Activated CD4-positive, alpha-beta memory T cell treated with anti-CD3 and anti-CD28 coated beads, Interleukin-2, amount 10 ng/mL, durations not matched to agents 7 days and 5 days (primary cell): ENCODE measurements around the gene TCERG1L. TPM values are rescaled to one million over a fixed set of nuclear protein-coding genes. Genes with fewer than 3 reads are reported as not detected.

ENCODE experiments used
- CTCF ChIA-PET: fragments of 350-600 bp; sonication (Branson Sonifier 250); formaldehyde crosslinking; loops from one replicate; lab custom pipeline; 2021; ENCODE audit warnings: antibody characterized with exemption, inconsistent platforms; lab: Charles Lee
- POLR2A ChIA-PET: fragments of 350-600 bp; sonication (Branson Sonifier 250); formaldehyde crosslinking; loops from one replicate; lab custom pipeline; 2021; ENCODE audit warnings: antibody characterized with exemption; lab: Charles Lee
- DNase-seq: peaks from one replicate; pipeline ENCODE4 v3.0.0-alpha.2; 2020
- H3K27ac Mint-ChIP-seq: one replicate; pipeline ENCODE4 v1.8.0; 2021; ENCODE audit warnings: mild to moderate bottlenecking, mixed read lengths
- H3K27me3 Mint-ChIP-seq: one replicate; pipeline ENCODE4 v1.8.0; 2021; ENCODE audit warnings: mixed read lengths
- H3K36me3 Mint-ChIP-seq: one replicate; pipeline ENCODE4 v1.8.0; 2021; ENCODE audit warnings: low read depth, mixed read lengths
- H3K4me1 Mint-ChIP-seq: one replicate; pipeline ENCODE4 v1.8.0; 2021; ENCODE audit warnings: mixed read lengths
- H3K4me3 Mint-ChIP-seq: one replicate; pipeline ENCODE4 v1.8.0; 2021; ENCODE audit warnings: mild to moderate bottlenecking, mixed read lengths
- H3K9me3 Mint-ChIP-seq: one replicate; pipeline ENCODE4 v1.8.0; 2021; ENCODE audit warnings: mixed read lengths
- total RNA-seq, 2 experiments: library from RNA; stranded (reverse); gene quantifications; one replicate each; pipeline ENCODE4 v1.2.3, GENCODE V29; 2021

The TCERG1L gene
- total RNA-seq, 2 experiments from 2014 or later: 0.08 TPM; not detected in 1

DNA sequence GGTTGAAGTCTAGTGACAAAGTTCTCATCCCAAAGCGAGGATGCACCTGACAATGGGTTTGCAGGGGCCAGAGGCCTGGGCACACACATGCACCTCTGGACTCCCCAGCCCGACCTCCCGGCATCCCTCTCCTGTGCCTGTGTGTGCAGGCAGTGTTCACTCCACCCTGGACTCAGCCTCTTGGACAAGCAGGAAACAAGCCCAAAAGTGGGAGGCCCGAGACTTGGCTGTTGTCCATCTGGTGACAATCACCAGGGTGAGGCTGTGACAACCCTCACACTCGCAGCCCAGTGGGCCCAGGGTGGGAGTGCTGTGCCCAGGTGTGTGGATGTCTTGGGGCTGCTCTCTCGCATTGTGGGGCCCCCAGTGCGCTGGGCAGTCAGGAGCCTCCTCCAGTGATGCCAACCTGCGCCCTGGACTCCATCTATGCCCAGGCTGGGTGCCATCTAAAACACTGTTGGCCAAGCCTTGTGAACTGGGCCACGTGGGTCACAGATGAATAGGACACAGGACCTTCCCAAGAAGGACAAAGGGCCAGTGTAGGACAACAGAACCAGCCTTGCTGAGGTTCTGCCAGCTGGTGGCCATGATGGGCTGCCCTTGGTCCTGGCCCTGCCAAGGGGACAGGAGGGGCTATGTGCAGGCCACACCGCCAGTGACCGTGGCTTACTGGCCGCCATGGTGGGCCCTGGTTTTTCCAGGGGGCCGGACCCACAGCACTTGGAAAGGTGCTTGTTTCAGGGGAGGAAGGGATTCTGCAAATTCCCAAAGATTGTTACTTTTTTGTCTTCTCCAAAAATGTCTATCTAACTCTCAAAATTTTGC, 144.3 kb downstream of the TCERG1L start:
- no peaks in the 10 kb centered on the region for H3K27me3 Mint-ChIP-seq
- DNase-seq: no peak
- H3K27ac Mint-ChIP-seq: no peak overlapping the region
- ChIA-PET CTCF (no interaction called here), POLR2A (no interaction called here)
- no peaks in the 10 kb centered on the region for H3K36me3 Mint-ChIP-seq
- no peak overlapping the region for H3K4me3 Mint-ChIP-seq
- no peaks in the 10 kb centered on the region for H3K4me1 Mint-ChIP-seq
- peaks cover 3% of the 10 kb centered on the region for H3K9me3 Mint-ChIP-seq

DNA sequence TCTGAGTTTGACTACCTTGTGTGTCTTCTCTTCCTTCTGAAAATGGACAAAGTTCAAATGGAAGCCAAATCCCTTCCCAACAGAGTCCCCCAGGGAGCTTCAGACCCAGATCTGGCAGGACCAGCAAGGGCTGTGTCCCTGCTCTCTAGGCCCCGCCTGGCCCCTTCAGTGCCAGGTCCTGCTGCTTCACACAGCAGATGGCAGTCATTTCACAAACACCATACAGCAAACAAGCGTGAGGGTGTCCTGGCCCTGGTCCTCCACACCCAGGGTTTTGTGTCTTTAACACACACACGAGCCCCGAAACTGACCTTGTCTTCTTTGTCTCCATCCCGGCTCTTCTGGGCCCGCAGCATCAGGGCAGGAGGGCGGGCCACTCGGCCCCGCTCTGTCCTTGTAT, 145.0 kb downstream of the TCERG1L start:
- Mint-ChIP-seq H3K4me1 (no peaks in the 10 kb centered on the region), H3K27ac (no peak overlapping the region), H3K36me3 (no peaks in the 10 kb centered on the region)

DNA sequence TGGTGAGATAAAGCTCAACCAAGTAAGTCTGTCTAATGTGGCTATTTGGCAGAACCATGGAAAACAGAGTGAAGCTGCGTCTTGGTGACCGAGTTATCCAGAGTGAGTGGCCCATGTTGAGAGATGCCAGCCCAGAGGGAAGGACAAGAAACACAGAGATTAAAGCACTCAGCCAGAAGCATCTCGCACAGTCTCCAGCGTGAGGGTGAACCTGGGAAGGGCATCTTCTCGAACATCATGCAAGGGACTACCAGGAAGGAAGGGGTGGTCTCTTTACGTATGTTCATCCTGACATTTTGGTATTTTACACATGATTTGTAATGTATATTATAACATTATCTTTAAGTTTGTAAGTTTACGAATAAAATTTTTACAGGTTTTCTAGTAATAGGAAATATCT, 146.4 kb downstream of the TCERG1L start:
- Mint-ChIP-seq H3K36me3 (no peaks in the 10 kb centered on the region), H3K27me3 (no peaks in the 10 kb centered on the region), H3K9me3 (no peaks in the 10 kb centered on the region), H3K4me3 (no peak overlapping the region), H3K4me1 (no peaks in the 10 kb centered on the region), H3K27ac (no peak overlapping the region)
- ChIA-PET POLR2A (no interaction called here), CTCF (no interaction called here)
- DNase-seq: no peak

More for the DNA sequence above, 145.0 kb downstream of the TCERG1L start:
- Mint-ChIP-seq H3K27me3 (no peaks in the 10 kb centered on the region), H3K4me3 (no peak overlapping the region), H3K9me3 (no peaks in the 10 kb centered on the region)
- DNase-seq: no peak
- POLR2A ChIA-PET: no interaction called here
- CTCF ChIA-PET: no interaction called here

DNA sequence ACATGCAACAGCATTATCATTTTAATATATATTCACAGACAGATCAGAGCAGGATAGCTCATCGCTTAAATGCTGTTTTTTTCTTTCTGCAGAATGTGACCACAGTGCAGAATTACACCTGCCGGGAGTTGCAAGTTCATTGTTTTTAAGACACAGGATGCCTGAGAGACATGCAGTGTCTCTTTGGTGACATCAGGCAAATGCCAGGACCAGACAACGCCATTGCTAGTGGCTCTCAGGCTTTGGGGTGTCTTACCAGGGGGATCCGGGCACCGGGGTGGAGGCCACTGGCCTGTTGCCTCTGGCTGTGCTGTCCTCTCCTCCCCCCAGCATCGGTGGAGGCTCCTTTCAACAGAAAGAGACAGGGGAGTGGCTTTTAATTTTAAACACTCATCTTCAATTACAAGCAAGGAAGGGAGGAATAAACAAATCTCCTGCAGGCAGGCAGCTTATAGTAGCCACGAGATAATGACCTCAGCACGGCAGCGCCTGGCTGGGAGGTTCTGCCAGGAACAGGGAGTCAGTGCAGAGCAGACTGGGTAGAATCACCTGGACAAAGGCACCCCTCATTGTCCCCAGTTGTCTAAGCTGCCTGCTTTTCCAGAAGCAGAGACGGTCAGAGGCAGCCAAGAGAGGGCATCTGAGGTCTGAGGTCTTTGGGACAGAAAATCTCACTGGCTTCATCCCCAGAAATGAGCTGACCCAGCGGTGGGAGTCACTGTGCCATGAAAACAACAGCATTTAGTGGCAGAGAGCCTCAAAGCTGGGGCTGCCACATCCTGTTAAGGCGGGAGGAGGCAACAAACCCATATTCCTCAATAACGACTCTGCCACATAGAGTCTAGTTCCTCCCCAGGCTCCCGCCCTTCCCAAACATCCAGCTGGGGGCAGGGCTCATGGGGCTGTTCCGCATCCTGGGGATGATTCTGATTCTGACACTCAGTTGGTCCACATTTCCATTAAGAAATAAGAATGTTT, 148.4 kb downstream of the TCERG1L start:
- Mint-ChIP-seq H3K36me3 (no peaks in the 10 kb centered on the region), H3K4me3 (no peak overlapping the region), H3K9me3 (no peaks in the 10 kb centered on the region), H3K4me1 (no peaks in the 10 kb centered on the region), H3K27me3 (no peaks in the 10 kb centered on the region), H3K27ac (no peak overlapping the region)
- CTCF ChIA-PET: no interaction called here
- DNase-seq: no peak
- POLR2A ChIA-PET: no interaction called here

DNA sequence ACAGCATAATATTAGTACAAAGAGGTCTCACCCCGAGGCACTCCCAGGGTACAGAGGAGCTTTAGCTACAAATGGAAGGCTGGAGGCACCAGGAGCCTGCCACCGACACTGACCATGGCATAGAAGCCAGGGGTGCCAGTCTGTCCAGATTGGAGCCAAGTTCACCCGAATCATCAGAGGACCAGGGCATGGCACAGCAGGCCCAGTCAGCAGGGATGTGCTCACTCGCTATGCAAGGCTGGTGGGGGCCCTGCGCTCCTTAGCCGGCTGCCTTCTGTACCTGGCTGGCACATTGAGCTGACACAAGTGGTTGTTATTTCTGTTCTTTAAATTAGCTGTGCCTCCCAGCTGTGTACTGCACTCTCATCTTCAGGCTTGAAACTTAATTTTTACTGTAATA, 149.3 kb downstream of the TCERG1L start:
- Mint-ChIP-seq H3K27me3 (no peaks in the 10 kb centered on the region), H3K36me3 (no peaks in the 10 kb centered on the region), H3K4me3 (no peak overlapping the region), H3K27ac (no peak overlapping the region), H3K4me1 (no peaks in the 10 kb centered on the region), H3K9me3 (no peaks in the 10 kb centered on the region)
- ChIA-PET POLR2A (no interaction called here), CTCF (no interaction called here)
- DNase-seq: no peak

DNA sequence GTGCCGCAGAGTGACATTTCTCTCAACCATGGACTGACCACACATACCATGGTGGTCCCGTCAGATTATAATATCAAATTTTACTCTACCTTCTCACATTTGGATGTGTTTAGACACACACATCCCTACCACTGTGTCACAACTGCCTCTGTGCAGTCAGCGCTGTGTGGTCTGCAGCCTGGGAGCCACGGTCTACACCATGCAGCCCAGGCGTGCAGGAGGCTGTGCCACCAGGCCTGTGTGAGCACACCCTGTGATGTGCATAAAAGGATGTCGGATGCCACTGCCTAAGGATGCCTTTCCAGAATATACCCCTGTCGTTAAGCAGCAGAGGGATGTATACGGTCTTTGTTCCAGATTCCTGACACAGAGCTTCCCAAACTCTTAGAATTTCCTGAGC, 150.4 kb downstream of the TCERG1L start:
- DNase-seq: no peak
- no peak overlapping the region for H3K4me3 Mint-ChIP-seq
- ChIA-PET CTCF (no interaction called here), POLR2A (no interaction called here)
- no peaks in the 10 kb centered on the region for H3K4me1 Mint-ChIP-seq
- H3K36me3 Mint-ChIP-seq: no peaks in the 10 kb centered on the region
- peaks cover 3% of the 10 kb centered on the region for H3K9me3 Mint-ChIP-seq
- no peak overlapping the region for H3K27ac Mint-ChIP-seq
- H3K27me3 Mint-ChIP-seq: no peaks in the 10 kb centered on the region

DNA sequence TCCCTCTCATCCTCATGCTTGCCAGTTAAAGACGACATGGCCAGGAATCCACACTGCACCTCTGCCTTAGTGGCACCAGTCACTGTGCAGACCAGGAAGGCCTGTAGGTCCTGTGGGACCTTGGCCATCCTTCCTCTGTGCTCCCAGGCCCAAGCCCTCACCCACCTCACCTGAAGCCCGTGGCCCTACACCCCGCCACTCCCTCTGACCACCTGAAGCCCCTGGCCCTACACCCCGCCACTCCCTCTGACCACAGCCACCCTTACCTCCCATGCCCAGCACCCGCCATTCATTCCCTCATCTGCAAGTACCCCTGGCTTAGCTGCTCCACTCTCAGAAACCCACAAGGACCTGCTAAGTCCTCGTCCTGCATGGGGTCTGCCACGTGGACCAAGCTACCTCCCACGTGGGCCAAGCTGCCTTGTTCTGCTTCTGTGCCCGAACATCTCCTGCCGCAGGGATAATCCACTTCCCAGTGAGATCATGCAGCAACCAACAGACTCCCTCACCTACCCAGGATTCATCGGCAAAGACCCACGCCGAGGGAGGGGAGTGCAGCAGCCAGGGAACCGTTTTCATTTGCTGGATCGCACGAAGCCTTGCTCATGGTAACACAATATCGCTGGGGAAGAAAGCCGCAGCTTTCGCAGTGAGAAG, 151.2 kb downstream of the TCERG1L start:
- no peak overlapping the region for H3K27ac Mint-ChIP-seq
- no peak for DNase-seq
- H3K9me3 Mint-ChIP-seq: peaks cover 3% of the 10 kb centered on the region
- ChIA-PET POLR2A (no interaction called here), CTCF (no interaction called here)
- no peaks in the 10 kb centered on the region for H3K27me3 Mint-ChIP-seq
- H3K4me1 Mint-ChIP-seq: no peaks in the 10 kb centered on the region
- H3K4me3 Mint-ChIP-seq: no peak overlapping the region
- H3K36me3 Mint-ChIP-seq: no peaks in the 10 kb centered on the region

DNA sequence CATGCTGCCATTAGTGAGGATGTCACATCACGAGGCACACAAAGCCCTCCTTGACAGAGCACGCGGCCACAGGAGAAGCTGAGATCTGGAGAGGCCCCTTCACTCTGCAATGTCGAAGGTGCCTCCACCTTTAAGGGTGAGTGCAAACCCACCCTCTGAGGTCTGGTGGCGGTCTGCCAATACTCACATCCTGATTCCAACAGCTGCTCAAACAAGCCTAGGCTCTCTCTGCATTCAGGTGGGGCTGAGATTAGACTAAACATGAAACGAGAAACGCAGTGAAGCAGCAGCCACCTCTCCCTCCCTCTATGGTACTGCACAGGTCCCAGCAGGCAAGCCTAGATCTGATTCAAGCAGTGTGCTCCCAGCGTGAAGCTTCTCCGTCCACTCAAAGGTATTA, 151.8 kb downstream of the TCERG1L start:
- DNase-seq: no peak
- Mint-ChIP-seq H3K4me1 (no peaks in the 10 kb centered on the region), H3K4me3 (no peak overlapping the region), H3K36me3 (no peaks in the 10 kb centered on the region), H3K27me3 (no peaks in the 10 kb centered on the region), H3K9me3 (peaks cover 3% of the 10 kb centered on the region), H3K27ac (no peak overlapping the region)
- ChIA-PET CTCF (no interaction called here), POLR2A (no interaction called here)

DNA sequence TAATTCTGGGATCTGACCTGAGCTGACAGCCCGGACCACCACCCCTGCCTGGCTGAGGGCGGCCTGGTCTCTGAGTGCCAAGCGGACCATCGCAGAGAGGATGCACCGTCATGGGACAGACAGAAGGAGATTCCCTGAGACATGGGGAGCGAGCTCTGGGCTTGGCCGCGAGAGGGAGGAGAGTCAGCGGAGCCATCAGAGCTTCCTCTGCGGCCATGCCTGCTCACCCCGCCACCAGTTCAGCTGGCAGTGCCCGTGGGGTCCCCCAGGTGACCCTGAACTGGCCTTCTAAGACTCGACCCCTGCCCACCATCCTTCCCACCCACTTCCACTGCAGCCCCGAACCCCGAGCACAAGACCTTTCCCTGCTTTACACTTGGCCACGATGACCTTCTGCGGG, 152.8 kb downstream of the TCERG1L start:
- no peak overlapping the region for H3K4me3 Mint-ChIP-seq
- H3K27me3 Mint-ChIP-seq: no peaks in the 10 kb centered on the region
- H3K9me3 Mint-ChIP-seq: peaks cover 6% of the 10 kb centered on the region
- POLR2A ChIA-PET: no interaction called here
- H3K27ac Mint-ChIP-seq: no peak overlapping the region
- H3K36me3 Mint-ChIP-seq: no peaks in the 10 kb centered on the region
- CTCF ChIA-PET: no interaction called here
- no peak for DNase-seq
- H3K4me1 Mint-ChIP-seq: no peaks in the 10 kb centered on the region

DNA sequence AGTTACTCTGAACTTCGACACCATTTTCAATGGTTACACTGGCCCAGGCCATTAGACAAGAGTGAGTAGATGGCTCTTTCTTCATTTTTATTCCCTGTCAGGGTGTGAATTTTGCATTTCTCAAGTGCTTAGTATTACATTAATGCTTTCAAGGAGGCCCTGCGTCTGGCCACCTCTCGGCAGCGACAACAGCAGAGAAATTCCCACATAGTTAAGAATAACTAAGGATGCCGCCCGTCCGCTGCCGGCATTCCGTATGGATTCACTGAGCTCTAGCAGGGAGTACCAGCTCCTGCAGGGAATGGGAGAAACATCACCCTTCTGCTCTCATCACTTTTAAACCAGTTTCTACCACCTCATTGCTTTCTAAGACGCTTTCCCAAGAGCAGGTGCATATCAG, 153.6 kb downstream of the TCERG1L start:
- Mint-ChIP-seq H3K36me3 (no peaks in the 10 kb centered on the region), H3K27ac (no peak overlapping the region)
- CTCF ChIA-PET: no interaction called here

DNA sequence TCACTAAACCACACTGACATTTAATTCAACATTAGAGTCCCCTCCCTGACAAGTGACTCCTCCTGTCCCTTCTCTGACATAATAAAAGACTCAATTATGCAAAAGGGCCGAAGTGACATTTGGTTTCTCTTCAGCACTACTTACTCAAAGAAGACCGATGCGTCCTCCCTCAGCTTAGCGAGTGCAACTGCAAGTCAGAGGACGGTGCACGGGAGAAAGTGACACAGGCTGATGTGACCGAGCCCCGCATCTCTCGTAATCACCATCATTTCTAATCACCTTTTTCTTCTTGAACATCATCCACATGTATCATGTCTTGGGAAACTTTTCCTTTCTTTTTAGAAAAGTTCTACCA, 155.7 kb downstream of the TCERG1L start:
- ChIA-PET POLR2A (no interaction called here), CTCF (no interaction called here)
- Mint-ChIP-seq H3K36me3 (no peaks in the 10 kb centered on the region), H3K27ac (no peak overlapping the region), H3K27me3 (no peaks in the 10 kb centered on the region), H3K4me1 (no peaks in the 10 kb centered on the region), H3K4me3 (no peak overlapping the region), H3K9me3 (peaks cover 14% of the 10 kb centered on the region)
- DNase-seq: no peak

More for the DNA sequence above, 153.6 kb downstream of the TCERG1L start:
- no peaks in the 10 kb centered on the region for H3K4me1 Mint-ChIP-seq
- no peaks in the 10 kb centered on the region for H3K27me3 Mint-ChIP-seq
- POLR2A ChIA-PET: no interaction called here
- peaks cover 6% of the 10 kb centered on the region for H3K9me3 Mint-ChIP-seq
- no peak for DNase-seq
- H3K4me3 Mint-ChIP-seq: no peak overlapping the region

DNA sequence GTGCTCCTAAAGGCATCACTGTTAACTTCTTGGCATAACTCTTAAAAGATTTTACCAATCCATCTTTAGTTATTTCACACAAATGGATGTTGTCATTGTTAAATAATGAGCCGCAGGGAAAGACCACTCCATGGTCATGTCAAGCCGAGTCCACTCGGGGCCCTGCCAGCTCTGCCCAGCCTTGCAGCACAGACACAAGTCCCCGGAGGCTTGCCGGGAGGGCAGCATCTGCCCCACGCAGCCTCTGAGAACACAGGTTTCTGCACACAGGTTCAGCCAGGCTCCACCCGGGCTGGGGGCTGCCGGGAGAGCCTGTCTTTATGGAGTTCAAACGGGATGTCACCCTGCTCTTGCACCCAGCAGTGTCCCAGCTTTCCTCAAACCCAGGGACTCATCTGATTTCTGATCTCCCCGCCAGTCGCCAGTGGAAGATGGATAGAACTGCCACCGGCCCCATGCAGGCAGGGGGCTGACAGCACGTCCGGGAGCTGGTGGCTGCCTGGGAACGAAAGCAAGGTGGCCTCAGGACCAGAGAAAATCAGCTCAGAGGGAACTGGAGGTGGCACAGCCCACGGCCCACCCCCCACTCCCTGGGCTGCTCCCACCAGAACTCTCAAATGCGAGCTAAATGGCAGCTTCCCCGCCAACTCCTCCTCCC, 156.2 kb downstream of the TCERG1L start:
- no peaks in the 10 kb centered on the region for H3K36me3 Mint-ChIP-seq
- no peaks in the 10 kb centered on the region for H3K27me3 Mint-ChIP-seq
- H3K4me1 Mint-ChIP-seq: no peaks in the 10 kb centered on the region
- peaks cover 16% of the 10 kb centered on the region for H3K9me3 Mint-ChIP-seq
- no peak overlapping the region for H3K27ac Mint-ChIP-seq
- ChIA-PET POLR2A (no interaction called here), CTCF (no interaction called here)
- no peak overlapping the region for H3K4me3 Mint-ChIP-seq
- DNase-seq: no peak
